Stimulated activated CD4-positive, alpha-beta T cell treated with anti-CD3 and anti-CD28 coated beads, Interleukin-12 subunit alpha, Interleukin-12 subunit beta, amount 100 ng/mL, for 24 hours (primary cell): ENCODE data around the gene LCP2.
A peak's percentile ranks its signal among the peaks of the same experiment; 100 is the strongest.

ENCODE experiments used
- DNase-seq, 2 experiments: peaks; one replicate each; pipeline ENCODE4 v3.0.0-alpha.2; 2020; ENCODE audit warnings: low read depth in 2 of 2

Gene LCP2

GRCh38 chr5:170297589-170298462 lies at the start of gene LCP2:
Gene LCP2 (minus strand): TSS chr5:170297777. CDS start chr5:170297611, 166 bp downstream.
- DNase-seq: peak in 1 of 2 experiments; percentile 51

GRCh38 chr5:170347022-170347567 lies 49.5 kb upstream of the LCP2 start:
- DNase-seq: no peak

- DNase-seq: no peak
Observed at GRCh38 chr5:170345971-170346370, 48.4 kb upstream of the LCP2 start.

GRCh38 chr5:170343177-170343576 lies 45.6 kb upstream of the LCP2 start:
- no peak for DNase-seq

- DNase-seq: no peak
Observed at GRCh38 chr5:170342153-170342725, 44.7 kb upstream of the LCP2 start.

DNA sequence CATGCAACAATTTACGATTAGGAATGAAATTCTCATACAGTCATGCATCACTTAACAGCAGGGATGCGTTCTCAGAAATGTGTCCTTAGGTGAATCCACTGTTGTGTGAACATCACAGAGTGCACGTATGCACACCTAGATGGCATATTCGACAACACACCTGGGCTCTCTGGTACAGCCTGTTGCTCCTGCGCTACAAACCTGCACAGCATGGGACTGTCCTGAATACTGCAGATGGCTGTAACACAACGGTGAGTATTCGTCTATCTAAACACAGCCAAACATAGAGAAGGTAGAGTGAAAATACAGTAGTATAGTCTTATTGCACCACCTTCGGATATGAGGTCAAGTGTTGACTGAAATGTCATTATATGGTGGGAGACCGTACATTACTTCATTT lies 44.0 kb upstream of the LCP2 start:
- DNase-seq: no peak

DNA sequence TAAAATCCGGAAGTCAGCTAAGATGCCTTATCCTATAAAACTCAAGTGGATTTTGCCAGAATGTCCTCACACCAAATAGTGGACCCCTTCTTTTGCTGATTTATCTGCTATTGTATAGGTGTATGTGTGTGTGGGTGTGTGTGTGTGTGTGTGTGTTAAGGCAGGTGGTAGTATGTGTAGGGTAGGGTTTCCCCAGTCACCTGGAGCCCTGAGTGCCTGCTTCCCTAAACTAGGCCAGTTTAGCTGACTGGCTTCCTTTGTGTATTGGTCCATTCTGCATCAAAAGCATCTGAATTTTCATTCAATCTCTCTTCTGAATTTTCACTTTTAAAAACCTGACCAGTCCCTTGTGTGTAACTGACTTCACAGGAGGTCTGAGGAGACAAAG lies 42.2 kb upstream of the LCP2 start:
- DNase-seq: no peak

DNA sequence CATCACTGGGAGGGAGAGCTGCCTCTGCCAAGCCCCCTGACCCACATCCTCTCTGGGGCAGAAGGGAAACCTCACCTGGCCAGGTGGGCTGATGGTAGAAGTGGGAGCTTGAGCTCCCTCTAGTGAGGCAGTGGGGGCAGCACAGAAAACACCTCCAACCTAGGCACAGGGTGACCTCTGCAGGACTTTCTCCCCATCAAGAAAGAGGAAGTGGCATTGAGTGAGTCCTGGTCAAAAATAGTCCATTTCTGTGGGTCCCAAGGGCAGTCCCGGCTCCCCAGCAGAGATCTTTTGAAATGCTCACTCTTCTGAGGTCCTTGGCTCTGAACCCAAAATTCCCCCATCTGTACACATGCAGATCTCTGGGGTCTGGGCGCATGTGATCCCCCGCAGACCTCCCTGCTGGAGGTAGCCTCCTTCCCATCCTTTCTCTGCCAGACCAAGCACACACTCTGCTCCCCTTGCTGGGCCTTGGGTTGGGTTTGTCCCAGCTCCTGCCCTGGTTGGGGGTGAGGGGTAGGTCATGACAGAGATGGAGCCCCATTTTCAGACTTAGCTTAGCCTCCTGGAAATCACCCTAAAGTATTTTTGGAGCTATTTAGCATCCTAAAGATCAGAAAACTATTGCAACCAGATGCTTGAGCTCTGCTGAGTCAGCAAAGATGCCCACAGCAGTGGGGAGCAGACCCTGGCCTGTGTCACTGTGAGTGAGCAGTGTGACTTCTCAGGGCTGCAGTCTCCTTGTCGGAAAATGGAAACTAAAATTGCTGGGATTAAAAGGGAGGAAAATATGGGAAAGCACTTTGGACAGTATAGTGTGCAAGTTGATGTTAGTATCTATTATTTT lies 41.6 kb upstream of the LCP2 start:
- peak in 1 of 2 experiments; percentile 50 for DNase-seq

GRCh38 chr5:170338291-170338690 lies 40.7 kb upstream of the LCP2 start:
- DNase-seq: no peak

GRCh38 chr5:170337045-170337733 lies 39.6 kb upstream of the LCP2 start:
- DNase-seq: no peak

DNA sequence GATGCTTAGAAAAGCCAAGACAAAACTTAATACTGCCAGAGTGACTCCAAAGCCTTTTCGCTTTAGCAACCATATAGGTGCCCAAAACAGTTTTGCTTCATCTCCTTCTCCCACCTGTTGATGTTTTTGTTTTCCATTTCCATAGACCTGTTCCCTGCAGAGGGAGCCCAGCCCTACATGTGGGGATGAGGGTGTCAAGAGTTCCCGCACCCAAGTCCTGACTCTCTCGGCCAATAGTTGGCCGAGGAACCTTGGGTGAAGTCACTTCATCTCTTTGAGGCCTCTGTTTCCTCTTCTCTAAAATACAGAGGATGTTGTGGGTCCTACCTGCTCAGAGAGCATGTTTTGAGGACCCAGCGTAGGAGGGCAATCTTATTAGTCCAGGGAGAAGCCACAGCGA lies 38.5 kb upstream of the LCP2 start:
- DNase-seq: no peak

DNA sequence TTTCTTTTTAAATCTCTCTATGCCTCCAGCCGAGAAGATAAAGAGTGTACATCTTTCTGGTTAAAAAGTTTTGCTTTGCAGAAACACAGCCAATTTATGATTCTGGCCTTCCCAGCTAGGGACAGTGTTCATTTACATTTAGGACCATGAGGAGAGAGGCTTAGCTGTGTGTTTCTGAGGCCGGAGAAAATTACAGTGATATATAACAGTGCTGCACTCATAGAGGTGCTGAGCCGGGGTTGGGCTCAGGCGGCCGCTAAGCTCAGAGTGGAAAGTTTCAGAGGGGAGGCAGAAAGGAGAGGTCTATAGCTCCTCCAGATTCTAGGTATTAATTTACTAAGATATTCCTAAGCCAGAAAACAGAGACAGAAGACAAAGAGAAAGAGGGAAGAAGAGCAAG lies 37.0 kb upstream of the LCP2 start:
- DNase-seq: no peak

DNA sequence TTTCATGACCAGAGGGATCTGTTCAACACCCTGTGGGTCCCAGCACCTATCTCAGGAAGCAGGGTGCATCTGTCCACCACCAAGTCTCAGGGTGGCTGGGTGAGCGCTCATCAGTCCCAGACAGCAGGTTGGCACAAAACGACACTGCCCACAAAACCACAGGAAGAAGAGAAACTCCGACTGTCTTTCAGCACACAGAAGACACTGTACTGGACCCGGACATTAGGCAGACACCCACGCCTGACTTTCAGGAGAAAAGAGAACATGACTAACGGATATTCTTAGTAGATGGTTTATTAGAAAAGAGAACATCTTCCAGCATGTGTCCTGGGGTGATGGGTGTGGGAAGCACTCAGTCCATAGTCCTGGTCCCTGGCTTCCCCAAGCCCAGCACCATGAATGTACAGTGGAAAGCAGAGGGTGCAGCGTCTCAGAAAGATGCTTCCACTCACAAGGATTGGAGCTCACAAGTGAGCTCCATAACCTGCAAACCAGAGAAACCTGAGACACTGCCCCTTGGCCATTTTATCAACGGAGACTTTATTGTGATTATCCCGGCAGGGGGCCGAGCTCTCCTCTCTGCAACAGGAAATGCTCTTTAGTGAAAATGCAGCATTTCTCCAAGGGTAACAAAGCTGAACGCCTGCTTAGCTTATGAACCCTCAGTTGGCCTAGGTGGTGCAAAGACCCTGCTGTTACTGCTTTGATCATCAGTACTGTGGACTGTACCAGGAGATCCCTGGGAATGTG lies 35.8 kb upstream of the LCP2 start:
- peak in 1 of 2 experiments; percentile 54 for DNase-seq

GRCh38 chr5:170332058-170332457 lies 34.5 kb upstream of the LCP2 start:
- no peak for DNase-seq

DNA sequence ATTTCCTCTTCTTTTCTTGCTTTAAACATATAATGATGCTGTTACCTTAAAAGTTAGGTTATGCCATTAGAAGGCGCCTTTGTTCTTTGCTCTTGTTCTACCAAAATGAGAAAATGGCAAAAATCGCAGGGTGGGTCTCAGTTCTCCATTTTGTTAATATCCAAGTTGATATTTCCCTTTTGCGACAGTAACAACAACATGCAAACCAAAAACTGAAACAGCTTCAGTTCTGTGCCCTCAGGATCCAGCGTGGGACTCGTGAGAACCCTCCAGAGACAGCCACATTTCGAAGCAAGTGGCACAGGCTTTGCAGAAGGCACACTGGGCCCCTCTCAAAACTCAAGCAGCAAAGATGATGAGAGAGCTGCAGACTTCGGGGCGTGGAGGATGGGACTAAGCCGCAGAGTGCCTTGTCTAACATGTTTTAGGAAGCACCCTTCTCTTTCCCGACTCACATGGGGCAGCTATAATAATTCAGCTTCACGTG lies 33.0 kb upstream of the LCP2 start:
- no peak for DNase-seq

GRCh38 chr5:170329524-170329923 lies 31.9 kb upstream of the LCP2 start:
- DNase-seq: no peak

DNA sequence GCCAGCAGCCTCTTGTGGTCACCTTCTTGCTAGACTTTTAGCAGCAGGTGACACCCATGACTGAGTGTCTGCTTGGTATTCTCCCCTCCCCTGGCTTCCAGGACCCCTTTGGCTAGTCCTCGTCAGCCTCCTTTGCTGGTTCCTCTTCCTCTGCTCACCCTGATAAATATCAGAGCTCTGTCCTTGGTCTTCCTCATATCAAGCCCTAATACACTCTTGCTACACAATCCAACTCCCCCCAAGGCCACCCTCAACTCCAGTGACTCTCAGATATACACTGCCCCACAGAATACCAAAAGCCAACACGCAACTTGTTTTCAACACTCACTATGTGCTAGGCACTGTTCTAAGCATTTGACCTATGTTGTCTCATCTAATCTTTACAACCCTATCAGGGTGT lies 30.3 kb upstream of the LCP2 start:
- DNase-seq: no peak

DNA sequence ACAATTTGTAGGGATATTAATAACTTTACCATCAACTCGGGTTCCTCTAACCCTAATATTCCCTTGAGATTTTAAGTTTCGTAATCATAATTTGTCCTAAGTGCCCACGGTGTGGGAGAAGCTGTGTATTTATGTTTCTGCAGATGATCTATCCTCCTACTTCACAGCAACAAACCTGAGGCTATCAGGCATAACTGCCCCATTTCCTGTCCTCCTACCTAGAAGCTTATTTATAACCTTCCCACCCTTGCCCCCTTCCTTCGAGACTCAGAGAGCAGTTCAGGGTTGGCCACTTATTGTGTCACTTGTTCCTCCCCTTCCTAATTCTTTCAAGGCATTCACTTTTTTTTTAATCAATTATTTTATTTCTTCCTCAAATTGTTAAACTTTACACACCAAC lies 29.6 kb upstream of the LCP2 start:
- DNase-seq: no peak

- no peak for DNase-seq
Observed at GRCh38 chr5:170319301-170319700, 21.7 kb upstream of the LCP2 start.

GRCh38 chr5:170317499-170317898 lies 19.9 kb upstream of the LCP2 start:
- no peak for DNase-seq

DNA sequence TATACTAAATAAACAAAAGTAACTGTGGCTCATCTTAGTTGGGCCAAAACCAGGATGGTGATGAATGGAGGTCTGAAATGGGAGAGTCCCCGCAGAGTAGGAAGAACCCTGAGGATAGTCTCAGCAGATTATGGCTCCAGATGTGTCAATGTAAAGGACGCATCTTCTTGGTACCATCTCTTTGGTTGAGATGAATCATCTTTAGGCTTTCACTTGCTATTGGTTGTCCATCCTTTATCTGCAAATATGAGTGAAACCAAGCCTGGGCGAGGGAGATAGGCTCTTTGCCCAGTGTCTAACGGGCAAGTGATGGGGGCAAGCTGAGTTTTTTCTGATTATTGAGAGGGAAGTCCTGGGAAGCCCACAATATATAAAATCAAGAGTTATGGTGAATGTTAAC lies 19.4 kb upstream of the LCP2 start:
- DNase-seq: no peak
